Measurements from ENCODE around the gene ATOH8. TPM values are rescaled to one million over a fixed set of nuclear protein-coding genes. Genes with fewer than 3 reads are reported as not detected.

The ATOH8 gene
- total and polyA plus RNA-seq, 10 of the 15 experiments (the other 5 are each of a cell fraction or from before 2014, with no cell fraction given), result 0.03 to 0.60 TPM; not detected in 8

GRCh38 chr2:85756195-85756594 is 2.4 kb downstream of the ATOH8 start:
- Histone ChIP-seq H2AFZ (ENCODE audit: control insufficient read depth, low read depth, low read length) (no peak overlapping the region), H3K27me3 (replicated peaks in 1 of 2; ENCODE audit: control insufficient read depth in 2 of 2, insufficient read depth in 2 of 2, low read length in 1 of 2) (peaks cover 10 to 27% of the 10 kb centered on the region in 2 experiments), H3K4me1 (ENCODE audit: control insufficient read depth, insufficient read depth, low read length) (no peaks in the 10 kb centered on the region; the same call in 1 of the 2 replicates), H3K9me3 (replicated peaks; ENCODE audit: control insufficient read depth, insufficient read depth, low read length) (no peaks in the 10 kb centered on the region), H3K27ac (ENCODE audit: control insufficient read depth, insufficient read depth) (no peak overlapping the region), H3K9ac (ENCODE audit: control insufficient read depth, insufficient read depth, low read length) (no peak overlapping the region), H3K36me3 (ENCODE audit: control insufficient read depth in 2 of 2, insufficient read depth in 2 of 2, low read length in 1 of 2) (no peaks in the 10 kb centered on the region; a peak in 1 of 4 replicates), H3K4me2 (ENCODE audit: control insufficient read depth, insufficient read depth) (no peak overlapping the region), H4K20me1 (ENCODE audit: control insufficient read depth, insufficient read depth) (no peaks in the 10 kb centered on the region), H3K79me2 (ENCODE audit: control insufficient read depth, insufficient read depth, low read length) (no peaks in the 10 kb centered on the region), H3K4me3 (no peak overlapping the region)
- intact Hi-C loops (cut with micrococcal nuclease; ENCODE audit: unreplicated experiment) (no loop called here), in situ Hi-C loops (cut with MboI) (no loop called here)
- RAD21 ChIA-PET (ENCODE audit: unreplicated experiment), result interaction anchor here (0.6 to 1.3 kb wide), 4 partner anchors 13 to 64 kb away, joined by 3 to 7 read pairs (median 4); no protein-coding TSS in a partner anchor
- TF ChIP-seq ATF7 (IDR thresholded peaks at IDR 0.05; ENCODE audit: low read depth) (no peak), BHLHE40 (IDR thresholded peaks at IDR 0.05; ENCODE audit: borderline replicate concordance in 1 of 2, low read depth in 2 of 2, low read length in 1 of 2) (peak in 1 of 2 experiments; percentile 57; a peak in 2 of 4 replicates)
- SMC1A ChIA-PET (ENCODE audit: uncharacterized antibody, unreplicated experiment), result interaction anchor here (1.2 kb wide), 1 partner anchor 11 kb away, joined by 5 read pairs; no protein-coding TSS in a partner anchor
- FAIRE-seq, result no peak
- POLR2A ChIA-PET, result interaction anchor here (0.7 kb wide), 1 partner anchor 9 kb away, joined by 3 read pairs; no protein-coding TSS in a partner anchor
- CTCF ChIA-PET, result interaction anchor here (1.3 kb wide), 1 partner anchor 9 kb away, joined by 3 read pairs; no protein-coding TSS in a partner anchor
- ATAC-seq, result no peak
- WGBS (ENCODE audit: insufficient coverage, insufficient replicate concordance, low lambda C conversion rate, missing lambda C conversion rate), result 19% methylated on average over 4 of the region's 6 CpGs
- no TSS peak for BruUV-seq (replicated peaks)
- DNase-seq (ENCODE audit: low read depth, low spot score), result no peak

GRCh38 chr2:85756822-85757435 is 3.1 kb downstream of the ATOH8 start:
- POLR2A ChIA-PET, result no interaction called here
- SMC1A ChIA-PET (ENCODE audit: uncharacterized antibody, unreplicated experiment), result interaction anchor here (1.1 kb wide), 1 partner anchor 59 kb away, joined by 3 read pairs; no protein-coding TSS in a partner anchor
- Histone ChIP-seq H3K9ac (ENCODE audit: control insufficient read depth, insufficient read depth, low read length) (no peak overlapping the region), H3K9me3 (replicated peaks; ENCODE audit: control insufficient read depth, insufficient read depth, low read length) (no peaks in the 10 kb centered on the region), H3K27me3 (replicated peaks in 1 of 2; ENCODE audit: control insufficient read depth in 2 of 2, insufficient read depth in 2 of 2, low read length in 1 of 2) (peaks cover 10 to 22% of the 10 kb centered on the region in 2 experiments), H4K20me1 (ENCODE audit: control insufficient read depth, insufficient read depth) (0 out of 2 replicates have a peak, but pooled peaks cover 4% of the 10 kb centered on the region), H3K4me1 (ENCODE audit: control insufficient read depth, insufficient read depth, low read length) (no peaks in the 10 kb centered on the region; the same call in 1 of the 2 replicates), H3K27ac (ENCODE audit: control insufficient read depth, insufficient read depth) (no peak overlapping the region), H2AFZ (ENCODE audit: control insufficient read depth, low read depth, low read length) (no peak overlapping the region), H3K4me3 (no peak overlapping the region), H3K36me3 (ENCODE audit: control insufficient read depth in 2 of 2, insufficient read depth in 2 of 2, low read length in 1 of 2) (no peaks in the 10 kb centered on the region; a peak in 1 of 4 replicates), H3K79me2 (ENCODE audit: control insufficient read depth, insufficient read depth, low read length) (no peaks in the 10 kb centered on the region), H3K4me2 (ENCODE audit: control insufficient read depth, insufficient read depth) (no peak overlapping the region)
- WGBS (ENCODE audit: insufficient coverage, insufficient replicate concordance, low lambda C conversion rate, missing lambda C conversion rate), result 22% methylated on average over 8 of the region's 9 CpGs
- no TSS peak for BruUV-seq (replicated peaks)
- no peak for TF ChIP-seq HCFC1 (IDR thresholded peaks at IDR 0.05; ENCODE audit: low read length)
- peak in 1 of 2 experiments; percentile 17; a peak in 1 of 4 replicates for TF ChIP-seq BHLHE40 (IDR thresholded peaks at IDR 0.05; ENCODE audit: borderline replicate concordance in 1 of 2, low read depth in 2 of 2, low read length in 1 of 2)
- no peak for FAIRE-seq
- CTCF ChIA-PET, result interaction anchor here (1.6 kb wide), 1 partner anchor 57 kb away, joined by 5 read pairs; no protein-coding TSS in a partner anchor
- intact Hi-C loops (cut with micrococcal nuclease; ENCODE audit: unreplicated experiment) (no loop called here), in situ Hi-C loops (cut with MboI) (no loop called here)
- RAD21 ChIA-PET (ENCODE audit: unreplicated experiment), result no interaction called here
- ATAC-seq, result no peak
- no peak for DNase-seq (ENCODE audit: low read depth, low spot score)
